Liver (tissue), 9 donors: Measurements from ENCODE around the gene EMX1. TPM values are rescaled to one million over a fixed set of nuclear protein-coding genes. Genes with fewer than 3 reads are reported as not detected.

Experiments used
- DNase-seq: peaks from one replicate; pipeline ENCODE4 v3.0.0-alpha.2; 2017; ENCODE audit warnings: low spot score
- H3K27ac ChIP-seq, 2 donors: one replicate each; pipeline ENCODE4 v1.7.0; 2013; ENCODE audit warnings: inconsistent platforms in 2 of 2, low read length in 2 of 2, control low read depth in 1 of 2, low read depth in 1 of 2, mild to moderate bottlenecking in 1 of 2
- H3K27me3 ChIP-seq, 4 donors: one replicate each; pipeline versions ENCODE4 v1.6.1 to v1.7.0; 2013; ENCODE audit warnings: low read length in 3 of 4, inconsistent platforms in 1 of 4, mild to moderate bottlenecking in 1 of 4, moderate library complexity in 1 of 4; ENCODE audit not compliant: control insufficient read depth in 4 of 4, insufficient read depth in 4 of 4
- H3K36me3 ChIP-seq, 4 donors: one replicate each; pipeline versions ENCODE4 v1.6.1 to v1.7.0; 2013; ENCODE audit warnings: low read length in 3 of 4, mild to moderate bottlenecking in 3 of 4, low read depth in 1 of 4, moderate library complexity in 1 of 4; ENCODE audit not compliant: control insufficient read depth in 4 of 4, insufficient read depth in 3 of 4
- H3K4me1 ChIP-seq, 4 donors: one replicate each; pipeline versions ENCODE4 v1.6.1 to v1.7.0; 2013; ENCODE audit warnings: low read length in 3 of 4, mild to moderate bottlenecking in 3 of 4, moderate library complexity in 1 of 4; ENCODE audit not compliant: control insufficient read depth in 4 of 4, insufficient read depth in 4 of 4
- H3K4me3 ChIP-seq, 3 donors: one replicate each; pipeline versions ENCODE4 v1.6.1 to v1.7.0; 2013; ENCODE audit warnings: low read length in 3 of 3, control low read depth in 1 of 3, low read depth in 1 of 3, mild to moderate bottlenecking in 1 of 3
- H3K9ac ChIP-seq, 2 donors: one replicate each; pipeline ENCODE4 v1.7.0; 2013; ENCODE audit warnings: low read length in 2 of 2, mild to moderate bottlenecking in 2 of 2, moderate library complexity in 2 of 2, control low read depth in 1 of 2, low read depth in 1 of 2
- H3K9me3 ChIP-seq, 4 donors: one replicate each; pipeline versions ENCODE4 v1.6.1 to v1.7.0; 2013; ENCODE audit warnings: low read length in 3 of 4; ENCODE audit not compliant: control insufficient read depth in 4 of 4
- EGR1 ChIP-seq, 2 donors: IDR thresholded peaks; 2 replicates each; pipeline ENCODE4 v1.6.1; 2016 to 2018; ENCODE audit warnings: antibody characterized with exemption in 2 of 2, low read depth in 2 of 2
- FOXA1 ChIP-seq: IDR thresholded peaks from 2 replicates; pipeline ENCODE4 v1.6.1; 2016; ENCODE audit warnings: antibody characterized with exemption
- FOXA2 ChIP-seq: IDR thresholded peaks from 2 replicates; pipeline ENCODE4 v1.6.1; 2016; ENCODE audit warnings: antibody characterized with exemption
- GABPA ChIP-seq, 2 donors: IDR thresholded peaks in 1 of 2; conservative IDR thresholded peaks in 1 of 2; 2 replicates each; pipeline ENCODE4 v1.6.1; 2016; ENCODE audit warnings: antibody characterized with exemption in 2 of 2, mild to moderate bottlenecking in 1 of 2, moderate library complexity in 1 of 2
- JUND ChIP-seq, 2 donors: IDR thresholded peaks; 2 replicates each; pipeline ENCODE4 v1.6.1; 2016; ENCODE audit warnings: antibody characterized with exemption in 2 of 2
- NR2F2 ChIP-seq: IDR thresholded peaks from 2 replicates; pipeline ENCODE4 v1.6.1; 2016; ENCODE audit warnings: antibody characterized with exemption
- RXRA ChIP-seq, 2 donors: IDR thresholded peaks; 2 replicates each; pipeline ENCODE4 v1.6.1; 2017 to 2018; ENCODE audit warnings: antibody characterized with exemption in 2 of 2, mild to moderate bottlenecking in 1 of 2
- SP1 ChIP-seq: IDR thresholded peaks from 2 replicates; pipeline ENCODE4 v1.6.1; 2018; ENCODE audit warnings: antibody characterized with exemption, mild to moderate bottlenecking
- TAF1 ChIP-seq: conservative IDR thresholded peaks from 2 replicates; pipeline ENCODE4 v1.6.1; 2016; ENCODE audit warnings: antibody characterized with exemption, mild to moderate bottlenecking
- YY1 ChIP-seq: IDR thresholded peaks from 2 replicates; pipeline ENCODE4 v1.6.1; 2016; ENCODE audit warnings: antibody characterized with exemption, mild to moderate bottlenecking
- WGBS: extraction: QIAGEN DNeasy Blood & Tissue Kit; methylation state at CpG from one replicate; pipeline ENCODE4 v1.1.7; 2013; 5-methylcytosine and 5-hydroxymethylcytosine counted together
- polyA plus RNA-seq, 2 donors: library from polyadenylated mRNA; stranded (reverse) in 1 of 2; unstranded in 1 of 2; fragments of 200-250 nt in 1 of 2; fragments of >200 nt in 1 of 2; fragmentation: Nextera tagmentation in 1 of 2; extraction: Ambion mirVana in 1 of 2; gene quantifications; one replicate each; pipeline versions ENCODE4 v1.2.1 to v1.2.3, GENCODE V29; 2013 to 2015
- total RNA-seq, 2 donors: library from RNA; depleted of rRNA; stranded (reverse); fragments of >200 nt; gene quantifications; one replicate each; pipeline ENCODE4 v1.2.3, GENCODE V29; 2014
- TF ChIP-seq, protein P1 (sequence below): IDR thresholded peaks from 2 replicates; pipeline ENCODE4 v1.6.1; 2016; ENCODE audit warnings: antibody characterized with exemption
- TF ChIP-seq, protein P2 (sequence below): IDR thresholded peaks from 2 replicates; pipeline ENCODE4 v1.6.1; 2016; ENCODE audit warnings: antibody characterized with exemption, mild to moderate bottlenecking
- TF ChIP-seq, protein P3 (sequence below): fragments of 150-350 bp; IDR thresholded peaks from 2 replicates; pipeline ENCODE4 v1.5.1; 2017; ENCODE audit warnings: improper control_type of control experiment, low read depth, low read length; ENCODE audit not compliant: missing input control
- donor health status: healthy.
- donor health status: healthy.
- donor health status: healthy.
- donor health status: healthy.
- donor health status: healthy.

The EMX1 gene
- total and polyA plus RNA-seq, 4 donors, result 0.06 to 0.18 (median 0.08) TPM; not detected in 1

DNA sequence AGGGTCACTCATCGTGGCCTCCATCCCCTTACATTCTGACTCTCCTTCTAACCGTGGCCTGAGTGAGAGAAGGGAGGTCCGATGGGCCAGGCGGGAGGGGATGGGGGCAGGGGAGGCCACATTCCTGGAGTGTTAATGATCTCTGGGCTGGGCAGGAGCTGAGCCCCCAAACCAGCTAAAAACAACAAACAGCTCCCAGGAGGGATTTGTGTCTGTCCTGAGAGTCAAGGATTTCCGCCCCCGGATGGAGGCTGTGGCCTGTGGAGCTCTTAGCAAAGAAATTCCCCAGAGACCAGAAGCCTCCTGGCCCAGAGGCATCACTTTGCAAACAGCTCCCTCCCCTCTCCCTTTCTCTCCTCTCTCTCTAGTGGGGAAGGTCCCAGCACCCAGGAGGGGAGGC lies 23.5 kb downstream of the EMX1 start:
- no peaks in the 10 kb centered on the region for H3K4me1 ChIP-seq
- no peak for TF ChIP-seq JUND (IDR thresholded peaks at IDR 0.05)
- no peak for TF ChIP-seq NR2F2
- TF ChIP-seq TAF1, result no peak
- no peak for TF ChIP-seq GABPA (IDR thresholded peaks at IDR 0.05 in 1 of 2, conservative IDR thresholded peaks at IDR 0.05 in 1 of 2)
- TF ChIP-seq, protein P1, sequence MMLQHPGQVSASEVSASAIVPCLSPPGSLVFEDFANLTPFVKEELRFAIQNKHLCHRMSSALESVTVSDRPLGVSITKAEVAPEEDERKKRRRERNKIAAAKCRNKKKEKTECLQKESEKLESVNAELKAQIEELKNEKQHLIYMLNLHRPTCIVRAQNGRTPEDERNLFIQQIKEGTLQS, result no peak
- no peak for TF ChIP-seq YY1
- DNase-seq, result no peak
- 89% methylated on average over 6 of the region's 6 CpGs for WGBS
- no peaks in the 10 kb centered on the region for H3K9me3 ChIP-seq
- H3K27me3 ChIP-seq, result no peaks in the 10 kb centered on the region
- peaks cover 0 to 27% (median 5%) of the 10 kb centered on the region in 4 donors for H3K36me3 ChIP-seq
- no peak overlapping the region for H3K4me3 ChIP-seq
- no peak overlapping the region for H3K27ac ChIP-seq
- no peak overlapping the region for H3K9ac ChIP-seq

DNA sequence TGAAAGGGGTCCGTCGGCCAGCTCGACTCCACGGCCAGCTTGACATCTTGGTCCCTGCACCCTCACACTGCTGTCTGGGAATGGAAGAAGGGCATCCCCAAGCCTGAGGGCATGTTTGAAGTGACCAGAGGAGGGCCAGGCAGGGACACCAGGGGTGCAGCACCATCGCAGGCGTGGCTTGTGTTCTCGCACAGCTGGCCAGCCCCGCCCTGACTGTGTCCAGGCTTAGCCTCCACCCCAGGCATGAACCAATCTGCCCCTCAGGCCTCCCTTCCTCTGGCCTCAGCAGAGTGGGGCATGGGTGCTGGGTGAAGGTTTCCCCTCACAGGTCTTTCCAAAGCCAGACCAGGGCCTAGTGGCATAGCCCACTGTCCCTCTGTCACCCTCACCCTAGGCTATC lies 25.0 kb downstream of the EMX1 start:
- TF ChIP-seq GABPA (IDR thresholded peaks at IDR 0.05 in 1 of 2, conservative IDR thresholded peaks at IDR 0.05 in 1 of 2), result no peak

DNA sequence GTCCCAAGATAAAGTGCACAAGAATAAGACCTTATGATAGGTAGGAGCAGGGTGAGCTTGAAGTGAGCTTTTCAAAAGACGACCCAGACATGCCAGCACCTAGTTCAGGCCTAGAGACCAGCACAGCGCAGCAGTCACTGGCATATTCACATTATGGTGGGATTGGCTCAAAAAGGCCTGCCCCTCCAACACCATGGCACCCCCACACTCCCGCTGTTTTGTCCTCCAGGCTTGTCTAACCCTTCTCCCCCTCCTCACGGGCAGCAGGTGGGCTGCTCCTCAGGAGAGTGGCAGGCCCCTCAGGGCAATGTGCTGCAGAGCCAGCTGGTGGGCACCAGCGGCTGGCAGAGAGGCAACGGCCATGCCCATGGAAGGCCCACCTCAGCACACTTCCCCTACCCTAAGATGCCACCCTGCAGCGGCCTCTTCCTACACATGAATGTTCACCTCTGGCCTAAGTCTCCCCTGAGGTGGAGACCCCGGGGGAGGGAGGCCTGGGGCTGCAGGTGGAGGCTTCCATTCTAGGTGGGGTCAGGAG lies 25.6 kb downstream of the EMX1 start:
- TF ChIP-seq, protein P2, sequence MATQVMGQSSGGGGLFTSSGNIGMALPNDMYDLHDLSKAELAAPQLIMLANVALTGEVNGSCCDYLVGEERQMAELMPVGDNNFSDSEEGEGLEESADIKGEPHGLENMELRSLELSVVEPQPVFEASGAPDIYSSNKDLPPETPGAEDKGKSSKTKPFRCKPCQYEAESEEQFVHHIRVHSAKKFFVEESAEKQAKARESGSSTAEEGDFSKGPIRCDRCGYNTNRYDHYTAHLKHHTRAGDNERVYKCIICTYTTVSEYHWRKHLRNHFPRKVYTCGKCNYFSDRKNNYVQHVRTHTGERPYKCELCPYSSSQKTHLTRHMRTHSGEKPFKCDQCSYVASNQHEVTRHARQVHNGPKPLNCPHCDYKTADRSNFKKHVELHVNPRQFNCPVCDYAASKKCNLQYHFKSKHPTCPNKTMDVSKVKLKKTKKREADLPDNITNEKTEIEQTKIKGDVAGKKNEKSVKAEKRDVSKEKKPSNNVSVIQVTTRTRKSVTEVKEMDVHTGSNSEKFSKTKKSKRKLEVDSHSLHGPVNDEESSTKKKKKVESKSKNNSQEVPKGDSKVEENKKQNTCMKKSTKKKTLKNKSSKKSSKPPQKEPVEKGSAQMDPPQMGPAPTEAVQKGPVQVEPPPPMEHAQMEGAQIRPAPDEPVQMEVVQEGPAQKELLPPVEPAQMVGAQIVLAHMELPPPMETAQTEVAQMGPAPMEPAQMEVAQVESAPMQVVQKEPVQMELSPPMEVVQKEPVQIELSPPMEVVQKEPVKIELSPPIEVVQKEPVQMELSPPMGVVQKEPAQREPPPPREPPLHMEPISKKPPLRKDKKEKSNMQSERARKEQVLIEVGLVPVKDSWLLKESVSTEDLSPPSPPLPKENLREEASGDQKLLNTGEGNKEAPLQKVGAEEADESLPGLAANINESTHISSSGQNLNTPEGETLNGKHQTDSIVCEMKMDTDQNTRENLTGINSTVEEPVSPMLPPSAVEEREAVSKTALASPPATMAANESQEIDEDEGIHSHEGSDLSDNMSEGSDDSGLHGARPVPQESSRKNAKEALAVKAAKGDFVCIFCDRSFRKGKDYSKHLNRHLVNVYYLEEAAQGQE, result no peak
- no peak for TF ChIP-seq EGR1 (IDR thresholded peaks at IDR 0.05; ENCODE audit: low read depth in 2 of 2)
- TF ChIP-seq FOXA1, result no peak
- TF ChIP-seq, protein P1, result no peak
- no peak for TF ChIP-seq NR2F2
- no peak for TF ChIP-seq YY1
- TF ChIP-seq SP1, result no peak
- no peak for TF ChIP-seq FOXA2
- no peak for TF ChIP-seq RXRA (IDR thresholded peaks at IDR 0.05)
- TF ChIP-seq, protein P3, sequence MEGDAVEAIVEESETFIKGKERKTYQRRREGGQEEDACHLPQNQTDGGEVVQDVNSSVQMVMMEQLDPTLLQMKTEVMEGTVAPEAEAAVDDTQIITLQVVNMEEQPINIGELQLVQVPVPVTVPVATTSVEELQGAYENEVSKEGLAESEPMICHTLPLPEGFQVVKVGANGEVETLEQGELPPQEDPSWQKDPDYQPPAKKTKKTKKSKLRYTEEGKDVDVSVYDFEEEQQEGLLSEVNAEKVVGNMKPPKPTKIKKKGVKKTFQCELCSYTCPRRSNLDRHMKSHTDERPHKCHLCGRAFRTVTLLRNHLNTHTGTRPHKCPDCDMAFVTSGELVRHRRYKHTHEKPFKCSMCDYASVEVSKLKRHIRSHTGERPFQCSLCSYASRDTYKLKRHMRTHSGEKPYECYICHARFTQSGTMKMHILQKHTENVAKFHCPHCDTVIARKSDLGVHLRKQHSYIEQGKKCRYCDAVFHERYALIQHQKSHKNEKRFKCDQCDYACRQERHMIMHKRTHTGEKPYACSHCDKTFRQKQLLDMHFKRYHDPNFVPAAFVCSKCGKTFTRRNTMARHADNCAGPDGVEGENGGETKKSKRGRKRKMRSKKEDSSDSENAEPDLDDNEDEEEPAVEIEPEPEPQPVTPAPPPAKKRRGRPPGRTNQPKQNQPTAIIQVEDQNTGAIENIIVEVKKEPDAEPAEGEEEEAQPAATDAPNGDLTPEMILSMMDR, result no peak
- no peaks in the 10 kb centered on the region for H3K27me3 ChIP-seq
- H3K36me3 ChIP-seq, result peaks cover 0 to 27% (median 10%) of the 10 kb centered on the region in 4 donors
- H3K9ac ChIP-seq, result no peak overlapping the region
- 97% methylated on average over 8 of the region's 8 CpGs for WGBS
- no peak for DNase-seq
- H3K4me1 ChIP-seq, result no peaks in the 10 kb centered on the region
- no peaks in the 10 kb centered on the region for H3K9me3 ChIP-seq
- no peak overlapping the region for H3K27ac ChIP-seq
- H3K4me3 ChIP-seq, result no peak overlapping the region

More for the DNA sequence above, 25.0 kb downstream of the EMX1 start:
- H3K9me3 ChIP-seq, result no peaks in the 10 kb centered on the region
- H3K4me1 ChIP-seq, result no peaks in the 10 kb centered on the region
- H3K36me3 ChIP-seq, result peaks cover 0 to 27% (median 8%) of the 10 kb centered on the region in 4 donors
- no peak for DNase-seq
- no peaks in the 10 kb centered on the region for H3K27me3 ChIP-seq
- H3K4me3 ChIP-seq, result no peak overlapping the region
- 97% methylated on average over 8 of the region's 8 CpGs for WGBS
- H3K27ac ChIP-seq, result no peak overlapping the region
- no peak overlapping the region for H3K9ac ChIP-seq
